CD8-positive, alpha-beta memory T cell (primary cell): ENCODE data around the gene VEGFB. TPM values are rescaled to one million over a fixed set of nuclear protein-coding genes. Genes with fewer than 3 reads are reported as not detected.

Source experiments
- CTCF ChIA-PET: fragments of 350-600 bp; sonication (Branson Sonifier 250); formaldehyde crosslinking; loops from one replicate; lab custom pipeline; 2021; ENCODE audit warnings: antibody characterized with exemption; lab: Charles Lee
- POLR2A ChIA-PET: fragments of 350-600 bp; sonication (Branson Sonifier 250); formaldehyde crosslinking; loops from one replicate; lab custom pipeline; 2021; ENCODE audit warnings: antibody characterized with exemption; lab: Charles Lee
- DNase-seq, 5 donors: peaks; one replicate each; pipeline versions ENCODE4 v3.0.0 to v3.0.0-alpha.2; 2020 to 2022; ENCODE audit warnings: mixed read lengths in 1 of 5
- H3K27ac ChIP-seq: one replicate; pipeline ENCODE4 v1.7.0; 2013; ENCODE audit warnings: low read depth, mild to moderate bottlenecking, low read length, moderate library complexity
- H3K27me3 ChIP-seq: 2 replicates; pipeline ENCODE4 v1.7.0; 2013; ENCODE audit warnings: low read length, mild to moderate bottlenecking; ENCODE audit not compliant: insufficient read depth, poor library complexity, severe bottlenecking
- H3K36me3 ChIP-seq: 2 replicates; pipeline ENCODE4 v1.7.0; 2013; ENCODE audit warnings: mild to moderate bottlenecking, low read length, moderate library complexity; ENCODE audit not compliant: insufficient read depth
- H3K4me1 ChIP-seq: 2 replicates; pipeline ENCODE4 v1.7.0; 2013; ENCODE audit warnings: mild to moderate bottlenecking, low read length, moderate library complexity; ENCODE audit not compliant: insufficient read depth
- H3K4me3 ChIP-seq: 2 replicates; pipeline ENCODE4 v1.7.0; 2013; ENCODE audit warnings: mild to moderate bottlenecking, low read length
- H3K9me3 ChIP-seq: 2 replicates; pipeline ENCODE4 v1.7.0; 2013; ENCODE audit warnings: mild to moderate bottlenecking, low read length
- H3K27ac Mint-ChIP-seq, 8 donors: one replicate each; pipeline ENCODE4 v1.8.0; 2020 to 2021; ENCODE audit warnings: mixed read lengths in 8 of 8, mild to moderate bottlenecking in 6 of 8, inconsistent platforms in 3 of 8, moderate library complexity in 3 of 8
- H3K27me3 Mint-ChIP-seq, 2 donors: one replicate each; pipeline ENCODE4 v1.8.0; 2020 to 2021; ENCODE audit warnings: mixed read lengths in 2 of 2, mild to moderate bottlenecking in 1 of 2, moderate library complexity in 1 of 2
- H3K36me3 Mint-ChIP-seq, 3 donors: one replicate each; pipeline ENCODE4 v1.8.0; 2020 to 2021; ENCODE audit warnings: mixed read lengths in 3 of 3, inconsistent platforms in 1 of 3, mild to moderate bottlenecking in 1 of 3
- H3K4me1 Mint-ChIP-seq, 3 donors: one replicate each; pipeline ENCODE4 v1.8.0; 2020 to 2021; ENCODE audit warnings: mixed read lengths in 3 of 3, inconsistent platforms in 1 of 3, mild to moderate bottlenecking in 1 of 3
- H3K4me3 Mint-ChIP-seq, 7 donors: one replicate each; pipeline ENCODE4 v1.8.0; 2020 to 2021; ENCODE audit warnings: mixed read lengths in 7 of 7, mild to moderate bottlenecking in 6 of 7, moderate library complexity in 4 of 7, inconsistent platforms in 2 of 7
- H3K9me3 Mint-ChIP-seq, 5 donors: one replicate each; pipeline ENCODE4 v1.8.0; 2020 to 2022; ENCODE audit warnings: mixed read lengths in 5 of 5, mild to moderate bottlenecking in 3 of 5, moderate library complexity in 2 of 5, inconsistent platforms in 1 of 5
- polyA plus RNA-seq: library from polyadenylated mRNA; unstranded; fragments of 300-500 nt; fragmentation: Illumina TruSeq; gene quantifications from one replicate; pipeline ENCODE4 v1.2.3, GENCODE V29; 2021
- total RNA-seq, 2 experiments: library from RNA; stranded (reverse); gene quantifications; one replicate each; pipeline ENCODE4 v1.2.3, GENCODE V29; 2021

Gene VEGFB
- total and polyA plus RNA-seq, 3 experiments from 2014 or later: 19.0 to 77.0 (median 71.9) TPM

- CTCF ChIA-PET: interaction anchor here (0.9 to 7.8 kb wide), 3 partner anchors 16 to 82 kb away, joined by 3 to 73 read pairs (median 4); partner anchors contain the start of genes CATSPERZ and FERMT3
- H3K4me1 Mint-ChIP-seq: peaks cover 15 to 33% (median 16%) of the 10 kb centered on the region in 3 donors
- POLR2A ChIA-PET: interaction anchor here (2.8 kb wide), 1 partner anchor 18 kb away, joined by 14 read pairs; the partner anchor contains the start of gene ESRRA
- peaks cover 0 to 2% (median 0%) of the 10 kb centered on the region in 5 donors for H3K9me3 Mint-ChIP-seq
- H3K27me3 Mint-ChIP-seq: peaks cover 8 to 10% of the 10 kb centered on the region in 2 donors
- no peaks in the 10 kb centered on the region for H3K36me3 ChIP-seq
- no peak overlapping the region for H3K4me3 ChIP-seq
- peaks cover 12% of the 10 kb centered on the region for H3K27me3 ChIP-seq
- peak overlapping the region; percentile 69 to 94 (median 76) for H3K4me3 Mint-ChIP-seq
- H3K9me3 ChIP-seq: no peaks in the 10 kb centered on the region
- peak overlapping the region; percentile 61 to 98 (median 92) for H3K27ac Mint-ChIP-seq
- H3K4me1 ChIP-seq: peaks cover 22% of the 10 kb centered on the region
- DNase-seq: no peak
- peaks cover 0 to 11% (median 0%) of the 10 kb centered on the region in 3 donors for H3K36me3 Mint-ChIP-seq
- no peak overlapping the region for H3K27ac ChIP-seq
Observed at GRCh38 chr11:64286801-64287159, 52.4 kb downstream of the VEGFB start.

- ChIA-PET POLR2A (no interaction called here), CTCF (interaction anchor here (1.2 to 7.8 kb wide), 3 partner anchors 15 to 83 kb away, joined by 3 to 73 read pairs (median 4); partner anchors contain the start of gene CATSPERZ)
Observed at GRCh38 chr11:64287676-64288352, 53.4 kb downstream of the VEGFB start.

DNA sequence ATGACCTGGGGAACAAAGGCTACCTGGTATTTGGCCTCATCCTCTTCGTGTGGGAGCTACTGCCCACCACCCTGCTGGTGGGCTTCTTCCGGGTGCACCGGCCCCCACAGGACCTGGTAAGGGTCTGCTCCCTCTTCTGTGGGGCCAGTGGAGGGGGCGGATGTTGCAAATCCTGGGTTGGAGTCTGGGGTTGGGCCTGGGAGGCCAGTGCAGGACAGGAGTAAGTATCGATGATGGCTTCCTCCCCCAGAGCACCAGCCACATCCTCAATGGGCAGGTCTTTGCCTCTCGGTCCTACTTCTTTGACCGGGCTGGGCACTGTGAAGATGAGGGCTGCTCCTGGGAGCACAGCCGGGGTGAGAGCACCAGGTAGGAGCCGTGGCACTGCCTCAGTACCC, 54.0 kb downstream of the VEGFB start:
- no peak overlapping the region for H3K4me3 ChIP-seq
- ChIA-PET CTCF (interaction anchor here (1.2 to 2.3 kb wide), 2 partner anchors 13 to 84 kb away, joined by 3 to 8 read pairs; partner anchors contain the start of gene CATSPERZ), POLR2A (no interaction called here)
- Mint-ChIP-seq H3K4me1 (peaks cover 12 to 29% (median 13%) of the 10 kb centered on the region in 3 donors), H3K27ac (no peak overlapping the region), H3K27me3 (peaks cover 15 to 16% of the 10 kb centered on the region in 2 donors), H3K9me3 (peaks cover 0 to 2% (median 0%) of the 10 kb centered on the region in 5 donors), H3K36me3 (peaks cover 0 to 4% (median 0%) of the 10 kb centered on the region in 3 donors), H3K4me3 (peak overlapping the region in 2 of 7 donors; percentile 32 to 40)
- no peak overlapping the region for H3K27ac ChIP-seq
- peaks cover 18% of the 10 kb centered on the region for H3K4me1 ChIP-seq
- no peak for DNase-seq
- H3K9me3 ChIP-seq: no peaks in the 10 kb centered on the region
- peaks cover 21% of the 10 kb centered on the region for H3K27me3 ChIP-seq
- no peaks in the 10 kb centered on the region for H3K36me3 ChIP-seq

More at GRCh38 chr11:64287676-64288352, 53.4 kb downstream of the VEGFB start:
- no peak overlapping the region for H3K27ac ChIP-seq
- Mint-ChIP-seq H3K4me3 (peak overlapping the region in 4 of 7 donors; percentile 9 to 81 (median 52)), H3K27me3 (peaks cover 10 to 11% of the 10 kb centered on the region in 2 donors), H3K36me3 (peaks cover 0 to 7% (median 0%) of the 10 kb centered on the region in 3 donors), H3K27ac (peak overlapping the region in 1 of 8 donors; percentile 23), H3K4me1 (peaks cover 13 to 34% (median 15%) of the 10 kb centered on the region in 3 donors), H3K9me3 (peaks cover 0 to 2% (median 0%) of the 10 kb centered on the region in 5 donors)
- no peak for DNase-seq
- no peaks in the 10 kb centered on the region for H3K36me3 ChIP-seq
- no peaks in the 10 kb centered on the region for H3K9me3 ChIP-seq
- H3K4me3 ChIP-seq: no peak overlapping the region
- H3K4me1 ChIP-seq: peaks cover 22% of the 10 kb centered on the region
- H3K27me3 ChIP-seq: peaks cover 16% of the 10 kb centered on the region

Other genes with a start within 250 kb of the VEGFB start
- gene OTUB1, start 248.1 kb upstream of the VEGFB start, total RNA-seq: 10 to 100 TPM; 75.8 to 85.0 TPM
- 135 TPM for gene OTUB1, start 248.1 kb upstream of the VEGFB start, polyA plus RNA-seq
- gene FLRT1, start 198.7 kb upstream of the VEGFB start, total RNA-seq: not detected
- gene FLRT1, start 198.7 kb upstream of the VEGFB start, polyA plus RNA-seq: not detected
- 10 to 100 TPM; 19.6 to 25.5 TPM for gene MACROD1, start 68.5 kb upstream of the VEGFB start, total RNA-seq
- gene MACROD1, start 68.5 kb upstream of the VEGFB start, polyA plus RNA-seq: 9.2 TPM
- gene STIP1, start 48.4 kb upstream of the VEGFB start, total RNA-seq: 100 to 1,000 TPM; 457 to 461 TPM
- gene STIP1, start 48.4 kb upstream of the VEGFB start, polyA plus RNA-seq: 108 TPM
- gene FERMT3, start 27.9 kb upstream of the VEGFB start, total RNA-seq: 100 to 1,000 TPM; 205 to 213 TPM
- gene FERMT3, start 27.9 kb upstream of the VEGFB start, polyA plus RNA-seq: 206 TPM
- 10 to 100 TPM; 28.3 to 31.5 TPM for gene TRPT1, start 8.4 kb upstream of the VEGFB start, total RNA-seq
- gene TRPT1, start 8.4 kb upstream of the VEGFB start, polyA plus RNA-seq: 47.6 TPM
- 10 to 100 TPM; 75.3 to 78.6 TPM for gene NUDT22, start 8.3 kb upstream of the VEGFB start, total RNA-seq
- gene NUDT22, start 8.3 kb upstream of the VEGFB start, polyA plus RNA-seq: 51.6 TPM
- 10 to 100 TPM; 25.5 to 26.4 TPM for gene DNAJC4, start 4.0 kb upstream of the VEGFB start, total RNA-seq
- 28.7 TPM for gene DNAJC4, start 4.0 kb upstream of the VEGFB start, polyA plus RNA-seq
- gene FKBP2, start 6.5 kb downstream of the VEGFB start, total RNA-seq: 10 to 100 TPM; 27.9 to 28.4 TPM
- gene FKBP2, start 6.5 kb downstream of the VEGFB start, polyA plus RNA-seq: 124 TPM
- gene PPP1R14B, start 12.4 kb downstream of the VEGFB start, total RNA-seq: 100 to 1,000 TPM; 365 to 381 TPM
- gene PPP1R14B, start 12.4 kb downstream of the VEGFB start, polyA plus RNA-seq: 57.3 TPM
- 10 to 100 TPM; 12.5 to 13.6 TPM for gene PLCB3, start 16.9 kb downstream of the VEGFB start, total RNA-seq
- gene PLCB3, start 16.9 kb downstream of the VEGFB start, polyA plus RNA-seq: 0.47 TPM
- gene BAD, start 50.1 kb downstream of the VEGFB start, total RNA-seq: 10 to 100 TPM; 40.4 to 40.9 TPM
- gene BAD, start 50.1 kb downstream of the VEGFB start, polyA plus RNA-seq: 56.5 TPM
- 10 to 100 TPM; 64.2 to 65.0 TPM for gene GPR137, start 51.3 kb downstream of the VEGFB start, total RNA-seq
- gene GPR137, start 51.3 kb downstream of the VEGFB start, polyA plus RNA-seq: 9.1 TPM
- not detected for gene KCNK4, start 56.7 kb downstream of the VEGFB start, total RNA-seq
- not detected for gene KCNK4, start 56.7 kb downstream of the VEGFB start, polyA plus RNA-seq
- not detected for gene CATSPERZ, start 65.8 kb downstream of the VEGFB start, total RNA-seq
- gene CATSPERZ, start 65.8 kb downstream of the VEGFB start, polyA plus RNA-seq: not detected
- gene ESRRA, start 70.9 kb downstream of the VEGFB start, total RNA-seq: 10 to 100 TPM; 52.2 to 54.3 TPM
- 11.9 TPM for gene ESRRA, start 70.9 kb downstream of the VEGFB start, polyA plus RNA-seq
- 100 to 1,000 TPM; 327 to 332 TPM for gene TRMT112, start 83.0 kb downstream of the VEGFB start, total RNA-seq
- gene TRMT112, start 83.0 kb downstream of the VEGFB start, polyA plus RNA-seq: 467 TPM
- 100 to 1,000 TPM; 114 to 126 TPM for gene PRDX5, start 83.5 kb downstream of the VEGFB start, total RNA-seq
- gene PRDX5, start 83.5 kb downstream of the VEGFB start, polyA plus RNA-seq: 170 TPM
- gene CCDC88B, start 105.6 kb downstream of the VEGFB start, total RNA-seq: 100 to 1,000 TPM; 101 to 105 TPM
- gene CCDC88B, start 105.6 kb downstream of the VEGFB start, polyA plus RNA-seq: 45.6 TPM
- 10 to 100 TPM; 38.0 to 39.0 TPM for gene RPS6KA4, start 124.6 kb downstream of the VEGFB start, total RNA-seq
- 15.9 TPM for gene RPS6KA4, start 124.6 kb downstream of the VEGFB start, polyA plus RNA-seq